Renal cortex interstitium (tissue), 15 donors: Measurements from ENCODE around the gene HOXA11. TPM values are rescaled to one million over a fixed set of nuclear protein-coding genes. Genes with fewer than 3 reads are reported as not detected.

Experiments
- DNase-seq, 11 donors: peaks; one replicate each; pipeline ENCODE4 v3.0.0-alpha.2; 2013; ENCODE audit warnings: low read depth in 9 of 11, low spot score in 4 of 11; ENCODE audit errors: extremely low read depth in 1 of 11
- long read RNA-seq, 16 experiments: transcript quantifications; one replicate each; lab custom pipeline, GENCODE V29; 2026
- polyA plus RNA-seq, 3 donors: library from polyadenylated mRNA; unstranded; fragments of 120-200 nt; gene quantifications; one replicate each; pipeline ENCODE4 v1.2.1, GENCODE V29; 2013; ENCODE audit not compliant: insufficient read length in 3 of 3

HOXA11 gene
- 10 to 100 TPM; 35.9 to 44.0 (median 37.0) TPM for polyA plus RNA-seq
- long read RNA-seq, donor 1, transcript HOXA11-201 (2 exons, 2,295 nt) = major isoform, 19 of 19 reads
- long read RNA-seq, donor 1, partial matches to known transcripts = 0 of 19 reads
- long read RNA-seq, donor 1, other reads (novel, unspliced or antisense) = 0 of 19 reads
- long read RNA-seq, donor 2, transcript HOXA11-201 (2 exons, 2,295 nt) = major isoform, 18 of 18 reads
- long read RNA-seq, donor 2, partial matches to known transcripts = 0 of 18 reads
- long read RNA-seq, donor 2, other reads (novel, unspliced or antisense) = 0 of 18 reads
- long read RNA-seq, donor 3, transcript HOXA11-201 (2 exons, 2,295 nt) = major isoform, 20 of 20 reads
- long read RNA-seq, donor 3, partial matches to known transcripts = 0 of 20 reads
- long read RNA-seq, donor 3, other reads (novel, unspliced or antisense) = 0 of 20 reads
- long read RNA-seq, donor 4, transcript HOXA11-201 (2 exons, 2,295 nt) = major isoform, 9 of 9 reads
- long read RNA-seq, donor 4, partial matches to known transcripts = 0 of 9 reads
- long read RNA-seq, donor 4, other reads (novel, unspliced or antisense) = 0 of 9 reads
- long read RNA-seq, donor 5 = 0 reads
- long read RNA-seq, donor 6, transcript HOXA11-201 (2 exons, 2,295 nt) = major isoform, 14 of 14 reads
- long read RNA-seq, donor 6, partial matches to known transcripts = 0 of 14 reads
- long read RNA-seq, donor 6, other reads (novel, unspliced or antisense) = 0 of 14 reads
- long read RNA-seq, donor 7, transcript HOXA11-201 (2 exons, 2,295 nt) = major isoform, 23 of 23 reads
- long read RNA-seq, donor 7, partial matches to known transcripts = 0 of 23 reads
- long read RNA-seq, donor 7, other reads (novel, unspliced or antisense) = 0 of 23 reads
- long read RNA-seq, donor 8 = 0 reads
- long read RNA-seq, donor 9, transcript HOXA11-201 (2 exons, 2,295 nt) = major isoform, 9 of 17 reads
- long read RNA-seq, donor 9, partial matches to known transcripts = 0 of 17 reads
- long read RNA-seq, donor 9, other reads (novel, unspliced or antisense) = 8 of 17 reads
- long read RNA-seq, donor 10, transcript HOXA11-201 (2 exons, 2,295 nt) = major isoform, 12 of 12 reads
- long read RNA-seq, donor 10, partial matches to known transcripts = 0 of 12 reads
- long read RNA-seq, donor 10, other reads (novel, unspliced or antisense) = 0 of 12 reads
- long read RNA-seq, donor 11, transcript HOXA11-201 (2 exons, 2,295 nt) = major isoform, 16 of 16 reads
- long read RNA-seq, donor 11, partial matches to known transcripts = 0 of 16 reads
- long read RNA-seq, donor 11, other reads (novel, unspliced or antisense) = 0 of 16 reads
- long read RNA-seq, donor 12, transcript HOXA11-201 (2 exons, 2,295 nt) = major isoform, 5 of 7 reads
- long read RNA-seq, donor 12, partial matches to known transcripts = 0 of 7 reads
- long read RNA-seq, donor 12, other reads (novel, unspliced or antisense) = 0 of 7 reads
- long read RNA-seq, donor 13 = 0 reads
- long read RNA-seq, donor 14, transcript HOXA11-201 (2 exons, 2,295 nt) = major isoform, 6 of 6 reads
- long read RNA-seq, donor 14, partial matches to known transcripts = 0 of 6 reads
- long read RNA-seq, donor 14, other reads (novel, unspliced or antisense) = 0 of 6 reads
- long read RNA-seq, donor 15, transcript HOXA11-201 (2 exons, 2,295 nt) = major isoform, 8 of 13 reads
- long read RNA-seq, donor 15, partial matches to known transcripts = 5 of 13 reads
- long read RNA-seq, donor 15, other reads (novel, unspliced or antisense) = 0 of 13 reads
- long read RNA-seq, donor 16, transcript HOXA11-201 (2 exons, 2,295 nt) = major isoform, 34 of 35 reads
- long read RNA-seq, donor 16, partial matches to known transcripts = 0 of 35 reads
- long read RNA-seq, donor 16, other reads (novel, unspliced or antisense) = 0 of 35 reads

DNA sequence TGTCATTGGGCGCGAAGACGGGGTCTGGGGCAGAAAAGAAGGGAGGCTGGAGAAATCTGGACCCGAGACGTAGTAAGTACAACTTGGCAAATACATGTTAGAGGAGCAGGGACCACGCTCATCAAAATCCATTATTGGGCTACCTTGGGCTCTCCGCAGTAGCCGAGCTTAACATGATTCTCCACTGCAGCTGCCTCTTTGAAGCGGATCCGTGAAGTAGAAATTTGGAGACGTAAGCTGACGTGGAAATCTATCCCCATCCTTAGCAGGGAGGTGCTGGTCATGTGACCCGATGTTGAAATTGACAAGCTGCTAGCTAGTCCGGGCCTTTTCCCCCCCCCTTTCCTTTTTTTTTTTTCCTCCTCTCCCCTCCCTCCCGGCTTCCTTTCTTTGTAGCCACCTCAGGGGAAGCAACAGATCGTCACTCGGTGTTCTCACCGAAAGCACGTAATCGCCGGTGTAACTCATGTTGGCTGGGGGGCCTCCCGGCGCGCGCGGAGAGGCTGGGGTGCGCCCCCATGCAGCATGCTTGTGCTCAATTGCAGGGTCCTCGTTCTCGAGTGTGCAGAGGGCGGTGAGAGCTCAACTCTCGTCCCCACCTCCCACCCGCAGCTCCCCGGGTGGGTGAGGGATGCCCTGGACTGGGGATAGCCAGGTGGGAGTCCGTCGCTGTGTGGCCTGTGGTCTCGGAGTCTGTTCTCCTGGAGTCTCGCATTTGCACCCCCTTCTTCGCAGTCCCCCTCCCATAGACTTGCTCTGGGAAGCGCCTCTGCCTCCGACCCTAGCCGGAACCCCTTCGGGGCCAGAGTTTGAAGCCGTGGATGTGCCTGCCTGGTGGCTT lies at the start of gene HOXA11:
HOXA11 (minus strand) TSS at position 220 of the 841 bp plus-strand sequence; CDS start at position 132, 88 bp downstream.
- DNase-seq = peak; percentile 88 to 97 (median 92)

DNA sequence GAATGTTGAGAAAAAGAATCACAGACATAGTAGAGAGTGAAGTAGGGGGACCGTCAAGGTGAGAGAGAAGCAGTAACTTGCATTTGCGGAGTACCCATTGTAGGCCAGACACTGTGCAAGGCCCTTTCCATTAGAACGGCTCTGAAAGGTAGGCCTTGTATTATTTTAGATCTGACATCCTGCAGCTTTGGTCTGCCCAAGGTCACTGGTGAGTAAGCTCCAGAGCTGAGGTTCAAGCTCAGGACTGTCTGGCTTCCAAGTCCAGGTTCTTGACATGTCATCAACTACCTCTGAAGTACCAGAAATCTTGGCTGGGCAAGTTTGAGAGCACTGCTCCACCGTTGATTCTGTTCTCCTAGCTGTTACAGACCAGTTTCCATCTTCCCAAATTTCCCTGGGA lies 44.4 kb upstream of the HOXA11 start:
- DNase-seq = no peak

DNA sequence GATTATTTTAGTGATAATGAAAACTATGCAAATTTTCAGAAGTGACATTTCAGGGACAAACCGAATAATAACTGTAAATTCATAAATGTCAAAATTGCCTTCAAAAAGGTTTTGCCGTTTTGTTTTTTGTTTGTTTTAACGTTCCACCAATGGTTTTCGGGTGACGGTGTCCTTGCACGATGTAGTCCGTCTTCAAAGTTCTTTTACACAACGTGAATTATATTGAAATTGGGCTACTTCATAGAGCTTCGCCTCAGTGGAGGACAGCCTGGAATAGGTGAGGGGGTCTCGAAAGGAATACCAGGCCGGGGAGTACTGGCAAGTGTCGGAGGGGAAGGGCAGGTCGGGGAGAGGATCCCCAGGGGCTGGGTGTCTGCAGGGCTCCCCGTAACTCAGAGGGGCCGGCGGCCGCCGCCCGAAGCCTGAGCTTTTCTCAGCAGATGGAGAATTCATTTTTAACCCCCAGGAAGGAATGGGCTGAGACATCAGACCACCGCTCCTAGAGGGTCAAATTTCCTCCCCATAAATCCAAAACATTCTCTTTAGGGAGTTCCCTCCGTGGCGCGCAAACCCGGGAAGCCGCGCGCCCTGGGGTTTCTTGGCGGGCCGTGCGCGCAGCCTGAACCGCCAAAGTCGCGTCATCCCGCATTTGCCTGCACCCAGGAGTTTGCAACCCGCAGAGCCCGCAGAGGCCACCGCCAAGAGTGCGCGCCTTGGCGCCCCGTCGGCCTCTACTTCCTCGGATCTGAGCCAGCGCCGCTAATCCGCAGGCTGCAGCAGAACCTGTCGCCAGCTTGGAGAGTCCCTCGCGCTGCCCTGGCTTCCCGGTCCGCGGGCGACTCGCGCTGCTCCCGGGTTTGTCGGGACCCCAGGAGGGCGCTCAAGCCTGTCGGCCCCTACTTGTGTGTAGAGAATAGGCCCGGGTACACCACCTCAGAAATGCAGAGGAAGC lies 40.2 kb upstream of the HOXA11 start:
- DNase-seq = no peak

DNA sequence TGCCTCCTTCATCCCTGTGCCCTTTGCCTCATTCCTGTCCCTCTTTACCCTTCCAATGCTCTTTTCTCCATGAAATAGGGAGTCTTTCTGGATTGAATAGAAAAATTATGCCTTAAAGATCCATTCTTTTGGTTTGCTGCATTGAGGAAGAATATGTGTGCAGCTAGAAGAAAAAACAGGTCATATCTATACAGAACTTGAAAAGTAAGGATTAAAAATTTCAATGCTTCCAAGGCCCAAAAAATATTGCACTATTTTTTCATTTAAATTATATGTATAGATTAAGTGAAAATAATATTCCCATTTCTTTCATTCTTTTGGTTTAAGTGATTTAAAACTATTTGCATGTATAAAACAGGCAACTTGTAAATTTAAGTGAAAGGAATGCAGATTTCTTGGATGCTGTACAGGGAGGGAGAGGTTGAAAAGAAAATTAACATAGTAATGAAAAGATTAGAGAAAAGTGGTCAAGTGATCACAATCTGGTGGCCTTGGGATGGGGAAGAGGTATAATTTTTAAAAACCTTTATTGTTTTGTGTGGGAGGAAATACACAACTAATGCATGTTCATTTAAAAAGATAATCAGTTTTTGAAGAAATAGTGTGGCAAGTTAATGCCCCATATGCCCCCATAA lies 39.0 kb upstream of the HOXA11 start:
- no peak for DNase-seq

DNA sequence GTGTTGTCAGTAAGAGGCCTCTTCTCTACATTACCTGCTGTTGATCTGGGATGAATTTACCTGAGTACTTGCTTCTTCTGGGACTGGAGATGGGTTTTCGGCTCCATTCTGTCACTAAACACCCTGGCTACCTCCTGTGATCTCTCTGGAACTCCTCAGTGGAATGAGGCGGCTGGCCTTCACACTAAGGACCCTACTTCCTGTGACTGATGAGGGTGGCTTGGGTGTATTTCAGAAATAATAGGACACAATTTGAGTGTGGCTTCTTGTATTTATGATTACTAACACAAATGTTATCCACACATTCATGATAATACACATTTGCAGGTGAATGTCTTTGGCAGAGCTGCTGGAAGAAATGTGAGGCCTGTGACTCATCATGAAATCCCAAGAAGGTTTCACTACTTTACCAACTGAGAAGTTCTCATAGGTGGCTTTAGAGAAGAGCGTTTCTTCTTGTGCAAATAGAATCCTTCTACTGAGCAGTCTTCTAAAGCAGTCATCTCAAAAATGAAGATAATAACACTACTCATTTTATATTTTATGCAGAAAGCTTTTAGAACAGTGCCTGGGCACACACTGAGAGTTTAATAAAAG lies 36.3 kb upstream of the HOXA11 start:
- no peak for DNase-seq

DNA sequence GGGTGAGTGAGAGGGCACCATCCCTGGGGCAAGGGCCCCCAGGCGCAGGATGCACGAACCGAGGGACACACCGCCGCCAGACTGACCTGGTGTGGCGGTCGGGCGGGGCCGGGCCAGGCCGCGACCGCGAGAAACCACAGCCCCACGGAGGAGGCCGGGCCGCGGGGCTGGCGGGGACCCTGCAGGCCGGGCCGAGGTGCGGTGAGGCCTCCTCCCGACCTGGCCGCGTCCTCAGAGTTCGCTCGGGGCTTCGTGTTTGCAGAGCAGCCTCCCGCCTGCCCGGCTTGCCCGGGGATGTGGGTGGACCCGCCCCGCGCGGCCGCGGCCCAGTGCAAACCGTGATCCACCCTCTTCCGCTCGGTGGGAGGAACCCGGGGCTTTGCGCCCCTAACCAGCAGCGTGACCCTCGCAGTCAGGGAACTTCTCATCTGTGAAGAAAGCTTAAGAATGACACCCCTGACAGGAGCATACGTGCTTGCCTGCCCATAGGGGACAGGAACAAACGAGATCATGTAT lies 35.5 kb upstream of the HOXA11 start:
- no peak for DNase-seq

DNA sequence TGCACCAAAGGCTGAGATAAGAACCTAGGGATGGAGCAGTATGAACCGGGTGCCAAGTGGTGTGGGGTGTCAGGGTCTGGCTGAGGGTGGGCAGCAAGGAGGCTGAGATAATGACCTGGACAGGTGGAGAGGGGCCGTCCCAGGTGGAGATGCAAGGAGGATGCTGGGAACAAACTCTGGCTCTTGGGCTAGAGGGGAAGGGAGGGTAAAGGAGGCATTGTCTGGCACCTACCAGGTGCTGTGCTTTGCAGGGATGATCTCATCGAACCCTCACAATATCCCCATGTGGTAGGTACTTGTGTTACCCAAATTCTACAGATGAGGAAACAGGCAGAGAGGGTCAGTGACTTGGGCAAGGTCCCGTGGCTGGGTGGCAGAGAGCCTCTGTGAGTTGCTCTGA lies 34.8 kb upstream of the HOXA11 start:
- no peak for DNase-seq

DNA sequence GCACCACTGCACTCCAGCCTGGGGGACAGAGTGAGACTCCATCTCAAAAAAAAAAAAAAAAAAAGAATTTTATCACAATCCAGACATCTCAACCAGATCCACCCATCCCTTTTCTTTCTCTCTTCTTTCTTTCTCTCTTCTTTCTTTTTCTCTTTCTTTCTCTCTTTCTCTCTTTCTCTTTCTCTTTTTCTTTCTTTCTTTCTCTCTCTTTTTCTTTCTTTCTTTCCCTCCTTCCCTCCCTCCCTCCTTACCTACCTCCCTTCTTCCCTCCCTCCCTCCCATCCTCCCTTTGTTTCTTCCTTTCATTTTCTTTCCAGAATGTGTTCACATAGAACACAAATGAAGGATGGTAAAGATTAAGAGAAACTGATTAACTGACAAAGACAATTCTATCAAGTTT lies 32.9 kb upstream of the HOXA11 start:
- DNase-seq = no peak

DNA sequence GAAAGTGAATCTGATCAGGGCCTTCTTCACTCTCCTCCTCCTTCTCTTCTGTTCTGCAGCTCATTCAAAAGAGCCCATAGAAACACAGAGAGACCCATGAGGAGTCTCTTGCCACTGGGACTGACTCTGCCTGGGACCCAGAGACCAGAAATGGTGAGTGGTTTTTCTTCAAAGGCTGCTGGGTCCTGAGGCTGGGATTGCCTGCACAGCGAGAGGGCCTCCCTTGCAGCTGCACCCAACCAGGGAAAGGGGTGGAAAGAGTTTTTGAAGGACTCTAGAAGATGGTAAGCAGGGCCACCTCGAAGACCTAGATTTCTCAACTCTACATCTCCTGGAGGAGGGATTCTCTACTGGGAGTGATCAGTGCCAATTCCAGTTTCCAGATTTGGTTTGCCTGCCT lies 30.3 kb upstream of the HOXA11 start:
- DNase-seq = no peak

DNA sequence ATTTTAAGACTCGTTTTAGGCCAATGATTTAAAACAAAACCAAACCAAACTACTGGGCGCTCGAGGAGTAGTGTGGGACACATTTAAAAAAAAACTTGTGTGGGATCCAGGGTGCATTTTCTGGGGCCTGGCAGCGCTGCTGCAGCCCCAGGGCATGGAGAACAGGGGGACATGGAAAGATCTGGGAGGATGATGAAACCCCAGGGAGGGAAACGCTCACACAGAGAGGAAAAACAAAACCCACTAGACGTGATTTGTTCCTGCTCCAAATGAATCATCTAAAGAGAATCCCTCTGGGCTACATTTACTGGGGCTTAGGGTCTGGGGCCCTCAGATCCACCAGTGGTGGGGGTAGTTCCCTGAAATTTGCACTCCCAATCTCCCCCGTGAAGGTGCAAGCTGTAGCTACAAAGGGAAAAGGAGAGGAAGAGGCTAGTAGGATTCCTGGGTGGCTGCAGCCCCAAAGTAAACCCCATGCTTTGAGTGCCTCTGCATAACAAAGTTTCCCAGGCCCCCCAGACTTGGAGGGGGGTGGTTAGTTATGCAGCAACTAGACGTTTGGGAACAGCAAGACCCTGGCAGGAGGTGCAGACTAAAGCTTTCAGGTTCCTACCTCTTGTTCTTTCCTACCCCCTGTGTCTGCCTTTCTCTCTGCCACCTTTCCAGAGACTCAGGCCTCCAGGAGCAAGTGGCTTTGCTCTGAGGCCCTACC lies 29.4 kb upstream of the HOXA11 start:
- no peak for DNase-seq

DNA sequence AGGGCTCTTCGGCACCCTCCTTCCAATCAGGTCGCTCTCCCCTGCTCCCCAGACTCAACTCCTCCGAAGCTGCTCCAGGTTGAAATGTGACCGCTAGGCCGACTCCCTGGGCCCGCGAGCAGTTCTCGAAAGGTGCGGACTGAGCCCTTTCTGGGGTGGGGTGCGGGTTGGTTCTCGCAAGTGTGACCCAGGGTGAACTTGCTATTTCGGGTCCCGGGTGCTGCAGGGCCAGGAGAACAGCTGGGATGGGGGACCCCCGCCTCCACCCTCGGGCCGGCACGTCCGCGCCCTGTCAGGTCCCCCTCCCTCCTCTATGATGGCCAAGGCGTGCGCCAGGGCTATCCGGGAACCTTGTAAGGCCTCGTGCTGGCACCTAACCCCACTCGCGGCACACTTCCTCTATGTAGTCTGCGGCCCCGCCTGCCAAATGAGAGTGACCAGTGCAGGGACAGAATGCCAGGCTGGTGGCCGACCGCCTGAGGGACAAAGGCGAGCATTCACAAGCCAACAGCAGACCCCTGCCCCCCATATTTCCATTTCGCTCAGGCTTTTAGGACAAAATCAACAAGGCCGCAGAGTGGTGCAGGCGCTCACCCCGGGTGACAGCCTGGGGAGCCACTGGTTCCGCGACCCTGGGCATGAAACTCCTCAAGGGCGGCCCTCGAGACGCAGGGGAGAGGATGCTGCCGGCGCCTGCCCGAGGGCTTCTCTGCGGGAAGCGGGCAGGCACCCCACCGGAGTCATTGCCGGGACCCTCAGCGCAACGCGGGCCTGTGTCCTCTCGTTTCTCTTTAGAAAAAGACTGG lies 28.6 kb upstream of the HOXA11 start:
- no peak for DNase-seq

DNA sequence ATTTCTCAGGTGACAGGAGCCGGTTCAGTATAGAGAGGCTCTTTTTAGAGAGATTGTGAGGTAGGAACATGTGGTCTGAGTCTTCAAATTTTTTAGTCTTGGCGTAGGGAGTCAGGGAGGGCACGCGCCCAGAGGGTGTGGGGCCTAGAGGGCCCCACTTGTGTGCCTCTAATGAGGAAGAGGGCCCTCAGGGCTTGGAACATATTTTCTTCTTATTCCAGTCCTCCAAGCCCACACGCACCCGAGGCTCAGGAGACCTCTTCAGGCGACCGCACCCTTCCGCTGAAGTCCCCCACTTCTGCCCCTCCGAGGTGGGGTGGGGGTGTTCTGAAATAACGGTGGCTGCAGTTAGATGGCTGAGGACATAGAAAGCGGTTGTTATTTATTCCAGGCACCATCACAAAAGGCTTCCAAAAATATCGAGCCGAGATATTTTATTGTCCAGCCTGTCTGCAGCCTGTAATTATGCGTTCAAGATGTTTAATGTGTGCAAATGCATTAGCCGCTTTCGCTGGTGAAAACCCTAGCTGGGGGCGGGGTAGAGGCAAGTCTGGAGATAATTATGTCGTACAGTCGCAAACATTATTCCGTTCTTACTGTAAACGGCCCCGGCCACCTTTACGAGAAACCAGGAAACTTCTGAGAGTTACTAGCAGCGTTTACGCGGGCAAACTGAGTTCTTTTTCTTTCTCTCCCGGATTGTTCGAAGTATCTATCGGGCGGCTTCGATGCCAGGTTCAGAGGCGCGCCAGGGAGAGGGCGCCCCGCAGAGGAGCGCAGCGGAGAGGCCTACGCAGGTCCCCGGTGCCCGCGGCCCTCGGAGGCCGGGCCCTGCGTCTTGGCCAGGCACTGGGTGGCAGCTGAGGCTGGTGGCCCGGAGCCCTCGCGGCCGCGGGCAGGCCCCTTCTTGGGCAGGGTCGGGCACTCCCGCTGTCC lies 27.7 kb upstream of the HOXA11 start:
- no peak for DNase-seq

DNA sequence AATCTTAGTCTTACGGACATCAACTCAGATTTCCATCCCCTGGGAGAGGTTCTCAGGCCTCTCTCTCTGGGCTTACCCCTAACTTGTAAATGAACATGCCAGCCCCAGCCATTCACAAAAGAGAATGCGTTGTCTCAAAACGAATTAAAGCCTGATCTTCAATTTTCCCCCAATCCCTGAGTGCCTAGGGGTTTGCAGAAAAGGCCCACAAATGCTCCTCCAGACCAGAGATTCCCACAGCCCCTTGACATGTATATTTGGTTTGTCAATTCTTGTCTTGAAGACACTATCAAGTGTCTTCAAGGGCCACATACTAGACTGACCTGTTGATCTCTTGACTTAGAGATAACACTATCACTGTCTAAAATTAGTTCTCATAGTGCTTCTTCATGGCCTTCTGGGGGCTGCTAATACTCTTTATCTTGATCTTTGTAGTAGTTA lies 26.8 kb upstream of the HOXA11 start:
- no peak for DNase-seq
